ENCODE data around the gene OSMR. TPM values are rescaled to one million over a fixed set of nuclear protein-coding genes. Genes with fewer than 3 reads are reported as not detected.
A peak's percentile ranks its signal among the peaks of the same experiment; 100 is the strongest.

Gene OSMR
- total and polyA plus RNA-seq, 2 of the 13 experiments (the other 11 are each of a cell fraction or from before 2014, with no cell fraction given): 21.3 to 86.5 TPM

DNA sequence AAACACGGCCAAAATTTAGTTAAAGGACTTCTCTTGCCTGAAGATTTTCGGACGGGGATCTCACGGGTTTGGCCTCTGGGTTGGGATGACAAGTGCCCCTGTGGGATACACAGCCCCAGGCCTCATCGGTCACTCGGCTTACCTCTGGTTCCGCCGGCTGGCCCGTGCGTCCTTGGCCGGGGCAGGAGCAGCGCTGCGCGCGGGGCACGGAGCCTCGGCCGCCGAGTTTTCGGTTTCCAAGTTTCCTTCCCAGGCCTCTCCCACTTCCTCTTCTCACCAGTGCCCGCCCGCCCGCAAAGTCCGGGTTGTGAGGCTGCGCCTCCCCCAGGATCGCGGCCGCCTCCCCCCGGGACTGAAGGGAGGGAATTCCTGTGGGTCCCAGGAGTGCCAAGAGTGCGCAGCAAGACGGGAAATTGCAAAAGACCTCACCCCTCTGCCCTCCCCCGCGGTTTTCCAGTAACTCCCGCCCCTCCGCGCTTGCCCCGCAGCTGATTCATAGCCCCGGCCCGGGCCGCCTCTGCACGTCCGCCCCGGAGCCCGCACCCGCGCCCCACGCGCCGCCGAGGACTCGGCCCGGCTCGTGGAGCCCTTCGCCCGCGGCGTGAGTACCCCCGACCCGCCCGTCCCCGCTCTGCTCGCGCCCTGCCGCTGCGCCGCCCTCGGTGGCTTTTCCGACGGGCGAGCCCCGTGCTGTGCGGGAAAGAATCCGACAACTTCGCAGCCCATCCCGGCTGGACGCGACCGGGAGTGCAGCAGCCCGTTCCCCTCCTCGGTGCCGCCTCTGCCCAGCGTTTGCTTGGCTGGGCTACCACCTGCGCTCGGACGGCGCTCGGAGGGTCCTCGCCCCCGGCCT lies at the start of gene OSMR (continued):
- TF ChIP-seq ZNF367 (CRISPR knock-in tag; IDR thresholded peaks at IDR 0.05; ENCODE audit: borderline replicate concordance) (no peak), PAX8 (CRISPR knock-in tag; IDR thresholded peaks at IDR 0.05; ENCODE audit: borderline replicate concordance) (peak; percentile 84; the same call in 1 of the 2 replicates), ZEB1 (IDR thresholded peaks at IDR 0.05; ENCODE audit: insufficient replicate concordance, low read depth) (peak; percentile 21), NFIB (CRISPR knock-in tag; IDR thresholded peaks at IDR 0.05; ENCODE audit: borderline replicate concordance) (no peak), ZNF674 (CRISPR knock-in tag; IDR thresholded peaks at IDR 0.05; ENCODE audit: low read depth) (peak; percentile 62; the same call in 1 of the 2 replicates), SIN3A (IDR thresholded peaks at IDR 0.05; ENCODE audit: borderline replicate concordance, low read depth, low read length) (peak; percentile 66; the same call in 1 of the 2 replicates), ZNF574 (CRISPR knock-in tag; IDR thresholded peaks at IDR 0.05) (peak; percentile 71), PTBP1 (IDR thresholded peaks at IDR 0.05; ENCODE audit: low read depth, low read length, poor library complexity, severe bottlenecking) (no peak), ZHX1 (CRISPR knock-in tag; IDR thresholded peaks at IDR 0.05; ENCODE audit: low read depth) (0 out of 2 replicates have a peak, but pooled peaks have one; percentile 30), MEIS2 (CRISPR knock-in tag; IDR thresholded peaks at IDR 0.05) (peak; percentile 72; the same call in 1 of the 2 replicates), TFAP4 (IDR thresholded peaks at IDR 0.05; ENCODE audit: borderline replicate concordance, low read depth) (peak; percentile 92; the same call in 1 of the 2 replicates), REL (CRISPR knock-in tag; conservative IDR thresholded peaks at IDR 0.05) (peak; percentile 53; the same call in 1 of the 2 replicates), MZF1 (CRISPR knock-in tag; IDR thresholded peaks at IDR 0.05; ENCODE audit: borderline replicate concordance) (peak; percentile 79; the same call in 1 of the 2 replicates), ZNF780A (CRISPR knock-in tag; IDR thresholded peaks at IDR 0.05) (peak; percentile 67; the same call in 1 of the 2 replicates)
- TF ChIP-seq, protein P1, sequence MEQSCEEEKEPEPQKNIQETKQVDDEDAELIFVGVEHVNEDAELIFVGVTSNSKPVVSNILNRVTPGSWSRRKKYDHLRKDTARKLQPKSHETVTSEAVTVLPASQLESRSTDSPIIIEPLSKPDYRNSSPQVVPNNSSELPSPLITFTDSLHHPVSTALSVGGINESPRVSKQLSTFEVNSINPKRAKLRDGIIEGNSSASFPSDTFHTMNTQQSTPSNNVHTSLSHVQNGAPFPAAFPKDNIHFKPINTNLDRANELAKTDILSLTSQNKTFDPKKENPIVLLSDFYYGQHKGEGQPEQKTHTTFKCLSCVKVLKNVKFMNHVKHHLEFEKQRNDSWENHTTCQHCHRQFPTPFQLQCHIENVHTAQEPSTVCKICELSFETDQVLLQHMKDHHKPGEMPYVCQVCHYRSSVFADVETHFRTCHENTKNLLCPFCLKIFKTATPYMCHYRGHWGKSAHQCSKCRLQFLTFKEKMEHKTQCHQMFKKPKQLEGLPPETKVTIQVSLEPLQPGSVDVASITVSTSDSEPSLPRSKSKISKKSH (CRISPR knock-in tag; IDR thresholded peaks at IDR 0.05; ENCODE audit: borderline replicate concordance): 0 out of 2 replicates have a peak, but pooled peaks have one; percentile 60
- TF ChIP-seq, protein P2, sequence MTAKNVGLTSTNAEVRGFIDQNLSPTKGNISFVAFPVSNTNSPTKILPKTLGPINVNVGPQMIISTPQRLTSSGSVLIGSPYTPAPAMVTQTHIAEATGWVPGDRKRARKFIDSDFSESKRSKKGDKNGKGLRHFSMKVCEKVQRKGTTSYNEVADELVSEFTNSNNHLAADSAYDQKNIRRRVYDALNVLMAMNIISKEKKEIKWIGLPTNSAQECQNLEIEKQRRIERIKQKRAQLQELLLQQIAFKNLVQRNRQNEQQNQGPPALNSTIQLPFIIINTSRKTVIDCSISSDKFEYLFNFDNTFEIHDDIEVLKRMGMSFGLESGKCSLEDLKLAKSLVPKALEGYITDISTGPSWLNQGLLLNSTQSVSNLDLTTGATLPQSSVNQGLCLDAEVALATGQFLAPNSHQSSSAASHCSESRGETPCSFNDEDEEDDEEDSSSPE (CRISPR knock-in tag; IDR thresholded peaks at IDR 0.05): peak; percentile 50; the same call in 1 of the 2 replicates
